ENCODE results near the gene TBC1D9B. TPM values are rescaled to one million over a fixed set of nuclear protein-coding genes. Genes with fewer than 3 reads are reported as not detected.

TBC1D9B gene
- total and polyA plus RNA-seq, 2 experiments from 2014 or later: 77.0 to 97.3 TPM

DNA sequence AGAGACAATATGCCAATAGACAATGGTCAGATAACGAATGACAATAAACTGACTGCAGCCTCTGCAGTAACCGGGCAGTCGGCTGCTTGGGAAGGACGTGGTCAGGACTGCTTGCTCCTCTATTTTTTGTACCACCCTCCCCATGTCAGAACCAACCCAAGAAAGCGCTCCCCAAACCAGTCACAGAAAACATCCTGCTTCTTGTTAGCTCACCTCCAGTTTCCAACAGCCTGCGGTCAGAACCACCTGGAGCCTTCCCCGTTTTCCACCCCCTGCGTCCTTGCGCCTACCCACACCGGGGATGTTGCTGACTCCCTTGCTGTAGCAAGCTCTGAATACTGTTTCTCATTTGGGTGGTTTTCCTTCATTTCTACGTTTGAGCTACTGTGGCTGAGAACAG lies 47.4 kb downstream of the TBC1D9B start:
- no peak overlapping the region for H2AFZ ChIP-seq
- H3K79me2 ChIP-seq: peaks cover 30% of the 10 kb centered on the region
- no peak for DNase-seq (ENCODE audit: low spot score)
- WGBS (ENCODE audit: low lambda C conversion rate, missing lambda C conversion rate): 73% methylated on average over 11 of the region's 11 CpGs
- H3K9me3 ChIP-seq (ENCODE audit: low read depth): no peaks in the 10 kb centered on the region
- TF ChIP-seq EZH2phosphoT487 (IDR thresholded peaks at IDR 0.05; ENCODE audit: low read depth, severe bottlenecking, unreplicated experiment): no peak
- TF ChIP-seq, protein P1, sequence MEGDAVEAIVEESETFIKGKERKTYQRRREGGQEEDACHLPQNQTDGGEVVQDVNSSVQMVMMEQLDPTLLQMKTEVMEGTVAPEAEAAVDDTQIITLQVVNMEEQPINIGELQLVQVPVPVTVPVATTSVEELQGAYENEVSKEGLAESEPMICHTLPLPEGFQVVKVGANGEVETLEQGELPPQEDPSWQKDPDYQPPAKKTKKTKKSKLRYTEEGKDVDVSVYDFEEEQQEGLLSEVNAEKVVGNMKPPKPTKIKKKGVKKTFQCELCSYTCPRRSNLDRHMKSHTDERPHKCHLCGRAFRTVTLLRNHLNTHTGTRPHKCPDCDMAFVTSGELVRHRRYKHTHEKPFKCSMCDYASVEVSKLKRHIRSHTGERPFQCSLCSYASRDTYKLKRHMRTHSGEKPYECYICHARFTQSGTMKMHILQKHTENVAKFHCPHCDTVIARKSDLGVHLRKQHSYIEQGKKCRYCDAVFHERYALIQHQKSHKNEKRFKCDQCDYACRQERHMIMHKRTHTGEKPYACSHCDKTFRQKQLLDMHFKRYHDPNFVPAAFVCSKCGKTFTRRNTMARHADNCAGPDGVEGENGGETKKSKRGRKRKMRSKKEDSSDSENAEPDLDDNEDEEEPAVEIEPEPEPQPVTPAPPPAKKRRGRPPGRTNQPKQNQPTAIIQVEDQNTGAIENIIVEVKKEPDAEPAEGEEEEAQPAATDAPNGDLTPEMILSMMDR (IDR thresholded peaks at IDR 0.05; ENCODE audit: poor library complexity): no peak
- TF ChIP-seq EZH2 (IDR thresholded peaks at IDR 0.05; ENCODE audit: borderline replicate concordance): no peak
- H3K27ac ChIP-seq: no peak overlapping the region
- H3K9me2 ChIP-seq (replicated peaks; ENCODE audit: insufficient read depth): no peaks in the 10 kb centered on the region
- H3K4me2 ChIP-seq: peak overlapping the region; percentile 87
- no peaks in the 10 kb centered on the region for H3K4me1 ChIP-seq (ENCODE audit: insufficient read depth)
- no peaks in the 10 kb centered on the region for H4K20me1 ChIP-seq (ENCODE audit: insufficient read depth, poor library complexity, severe bottlenecking)
- no peaks in the 10 kb centered on the region for H3K27me3 ChIP-seq
- no peak overlapping the region for H3K4me3 ChIP-seq
- no peaks in the 10 kb centered on the region for H3K36me3 ChIP-seq (replicated peaks; ENCODE audit: insufficient read depth, low read depth)

DNA sequence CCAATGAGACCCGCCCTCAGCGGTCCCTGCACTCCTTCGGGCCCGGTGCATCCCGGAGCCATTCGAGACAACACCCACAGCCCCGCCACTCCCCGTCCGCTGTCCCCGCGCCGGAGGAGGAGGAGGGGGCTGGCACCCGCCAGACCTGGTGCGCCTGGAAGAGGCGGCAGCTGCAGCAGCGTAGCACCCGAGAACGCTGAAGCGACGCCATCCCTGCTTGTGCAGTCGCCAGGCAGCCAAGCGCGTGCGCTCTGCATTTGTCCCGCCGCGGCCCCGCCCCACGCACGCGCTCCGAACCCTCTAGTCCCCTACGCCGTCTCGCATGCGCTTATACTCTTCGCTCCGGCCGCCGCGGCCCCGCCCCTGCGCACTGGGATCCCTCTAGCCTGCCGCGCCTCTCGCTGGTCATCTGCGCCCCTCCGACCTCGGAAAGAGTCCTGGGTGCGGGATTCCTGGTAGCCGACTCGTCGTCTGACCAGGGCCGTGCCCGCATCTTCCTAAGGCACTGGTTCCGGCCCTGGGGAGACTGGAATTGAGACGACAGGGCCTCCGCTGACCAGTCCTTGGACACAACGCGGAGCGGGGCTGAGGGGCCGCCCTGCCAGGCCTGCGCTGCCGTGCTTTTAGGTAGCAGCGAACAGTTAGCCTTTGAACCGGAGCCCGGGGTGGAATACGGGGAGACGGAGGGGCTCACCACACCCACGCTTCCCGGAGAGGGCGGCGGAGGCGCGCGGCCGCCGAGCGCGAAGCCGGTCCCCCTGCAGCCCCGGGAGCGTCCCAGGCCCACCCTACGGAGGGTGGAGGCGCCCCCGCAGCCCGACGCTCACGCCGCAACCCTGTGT lies 48.9 kb downstream of the TBC1D9B start, which contains the start of gene MRNIP:
MRNIP (minus strand) TSS at position 232 of the 842 bp plus-strand sequence; CDS start at position 211, 21 bp downstream.
- H2AFZ ChIP-seq: peak within 1 kb of the TSS; percentile 81
- H3K4me2 ChIP-seq: peak within 1 kb of the TSS; percentile 94
- H3K9me3 ChIP-seq (ENCODE audit: low read depth): no peaks in the 10 kb centered on the region
- H4K20me1 ChIP-seq (ENCODE audit: insufficient read depth, poor library complexity, severe bottlenecking): no peaks in the 10 kb centered on the region
- TF ChIP-seq, protein P1 (IDR thresholded peaks at IDR 0.05; ENCODE audit: poor library complexity): no peak
- TF ChIP-seq EZH2phosphoT487 (IDR thresholded peaks at IDR 0.05; ENCODE audit: low read depth, severe bottlenecking, unreplicated experiment) (no peak), EZH2 (IDR thresholded peaks at IDR 0.05; ENCODE audit: borderline replicate concordance) (no peak)
- no peaks in the 10 kb centered on the region for H3K4me1 ChIP-seq (ENCODE audit: insufficient read depth)
- H3K27me3 ChIP-seq: no peaks in the 10 kb centered on the region
- H3K36me3 ChIP-seq (replicated peaks; ENCODE audit: insufficient read depth, low read depth): no peaks in the 10 kb centered on the region
- H3K27ac ChIP-seq: peak within 1 kb of the TSS; percentile 89
- H3K4me3 ChIP-seq: peak within 1 kb of the TSS; percentile 71
- WGBS (ENCODE audit: low lambda C conversion rate, missing lambda C conversion rate): 1% methylated on average over 87 of the region's 90 CpGs
- peaks cover 40% of the 10 kb centered on the region for H3K79me2 ChIP-seq
- peak; percentile 98 for DNase-seq (ENCODE audit: low spot score)
- no peaks in the 10 kb centered on the region for H3K9me2 ChIP-seq (replicated peaks; ENCODE audit: insufficient read depth)

DNA sequence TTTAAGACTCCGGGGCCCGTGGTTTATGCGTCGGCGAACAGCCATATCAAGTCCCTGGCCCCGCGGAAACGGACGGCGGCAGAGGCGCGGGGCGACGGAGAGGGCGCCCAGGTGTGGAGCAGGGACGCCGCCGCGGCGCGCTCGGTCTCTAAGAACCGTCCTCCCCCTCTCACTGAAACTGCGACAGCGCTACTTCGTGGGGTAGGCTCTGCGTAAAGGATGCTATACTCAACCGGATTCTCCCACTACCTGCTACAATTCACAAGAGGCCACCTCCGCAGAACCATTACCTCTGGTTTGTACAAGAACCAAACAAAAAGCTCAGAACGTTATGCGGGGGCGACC lies 49.5 kb downstream of the TBC1D9B start:
- TF ChIP-seq EZH2phosphoT487 (IDR thresholded peaks at IDR 0.05; ENCODE audit: low read depth, severe bottlenecking, unreplicated experiment) (no peak), EZH2 (IDR thresholded peaks at IDR 0.05; ENCODE audit: borderline replicate concordance) (no peak)
- TF ChIP-seq, protein P1 (IDR thresholded peaks at IDR 0.05; ENCODE audit: poor library complexity): no peak
- H2AFZ ChIP-seq: peak overlapping the region; percentile 65
- WGBS (ENCODE audit: low lambda C conversion rate, missing lambda C conversion rate): under 1% methylated on average over 32 of the region's 32 CpGs

More for the DNA sequence above, 49.5 kb downstream of the TBC1D9B start:
- H4K20me1 ChIP-seq (ENCODE audit: insufficient read depth, poor library complexity, severe bottlenecking): no peaks in the 10 kb centered on the region
- peak; percentile 72 for DNase-seq (ENCODE audit: low spot score)
- no peaks in the 10 kb centered on the region for H3K36me3 ChIP-seq (replicated peaks; ENCODE audit: insufficient read depth, low read depth)
- no peaks in the 10 kb centered on the region for H3K27me3 ChIP-seq
- peaks cover 40% of the 10 kb centered on the region for H3K79me2 ChIP-seq
- peak overlapping the region; percentile 94 for H3K4me2 ChIP-seq
- H3K4me1 ChIP-seq (ENCODE audit: insufficient read depth): no peaks in the 10 kb centered on the region
- peak overlapping the region; percentile 36 for H3K27ac ChIP-seq
- H3K9me2 ChIP-seq (replicated peaks; ENCODE audit: insufficient read depth): no peaks in the 10 kb centered on the region
- peak overlapping the region; percentile 66 for H3K4me3 ChIP-seq
- H3K9me3 ChIP-seq (ENCODE audit: low read depth): no peaks in the 10 kb centered on the region

All from hepatocyte (in vitro differentiated cells).